Lower leg skin (tissue), 4 donors: ENCODE results near the gene DNAJC25. TPM values are rescaled to one million over a fixed set of nuclear protein-coding genes. Genes with fewer than 3 reads are reported as not detected.

ENCODE experiments used
- DNase-seq, 2 donors: peaks; one replicate each; pipeline ENCODE4 v3.0.0-alpha.2; 2019; ENCODE audit warnings: low spot score in 2 of 2
- H3K4me3 ChIP-seq: fragments of 200-600 bp; sonication (generic); 2 replicates; pipeline ENCODE4 v1.5.1; 2017; ENCODE audit warnings: mild to moderate bottlenecking, low read depth; ENCODE audit not compliant: poor library complexity, severe bottlenecking
- CTCF ChIP-seq, 3 donors: fragments of 450-650 bp; IDR thresholded peaks; one replicate each; pipeline ENCODE4 v1.5.1; 2016; ENCODE audit warnings: antibody characterized with exemption in 3 of 3, mild to moderate bottlenecking in 3 of 3, moderate library complexity in 2 of 3
- POLR2A ChIP-seq, 2 donors: fragments of 450-650 bp; IDR thresholded peaks; one replicate each; pipeline ENCODE4 v1.6.1; 2016 to 2017; ENCODE audit warnings: antibody characterized with exemption in 2 of 2, mild to moderate bottlenecking in 1 of 2, moderate library complexity in 1 of 2
- WGBS, 2 donors: methylation state at CpG; one replicate each; pipeline ENCODE4 v1.1.5; 2018; 5-methylcytosine and 5-hydroxymethylcytosine counted together
- intact Hi-C: fragments of 100-400 bp; cut with DNase I; formaldehyde crosslinking; loops from one replicate; pipeline ENCODE4 v1.15.0; 2023; ENCODE audit warnings: low total_unique reads
- total RNA-seq, 4 donors: library from RNA; depleted of rRNA; stranded (reverse); fragments of >200 nt; gene quantifications; one replicate each; pipeline ENCODE4 v1.1.0, GENCODE V29; 2016

Gene DNAJC25
- total RNA-seq, 4 donors from 2014 or later: 6.8 to 13.1 (median 8.4) TPM

GRCh38 chr9:111676116-111676515 is 45.0 kb downstream of the DNAJC25 start:
- H3K4me3 ChIP-seq: no peak overlapping the region
- TF ChIP-seq CTCF (IDR thresholded peaks at IDR 0.05): no peak
- TF ChIP-seq POLR2A (IDR thresholded peaks at IDR 0.05): no peak
- intact Hi-C loops: no loop called here
- WGBS, 2 donors: 95 to 96% methylated on average over 3 of the region's 3 CpGs
- no peak for DNase-seq

GRCh38 chr9:111678293-111678692 is 47.2 kb downstream of the DNAJC25 start:
- TF ChIP-seq POLR2A (IDR thresholded peaks at IDR 0.05) (no peak), CTCF (IDR thresholded peaks at IDR 0.05) (no peak)
- 93 to 95% methylated on average over 5 of the region's 5 CpGs for WGBS, 2 donors
- intact Hi-C loops: no loop called here
- DNase-seq: no peak
- no peak overlapping the region for H3K4me3 ChIP-seq

- no peak for DNase-seq
- WGBS, 2 donors: 94 to 99% methylated on average over 6 of the region's 6 CpGs
- intact Hi-C loops: no loop called here
- TF ChIP-seq POLR2A (IDR thresholded peaks at IDR 0.05) (no peak), CTCF (IDR thresholded peaks at IDR 0.05) (no peak)
- no peak overlapping the region for H3K4me3 ChIP-seq
These were observed 48.1 kb downstream of the DNAJC25 start for GRCh38 chr9:111679199-111679598.

- intact Hi-C loops: no loop called here
- TF ChIP-seq POLR2A (IDR thresholded peaks at IDR 0.05) (no peak), CTCF (IDR thresholded peaks at IDR 0.05) (no peak)
- DNase-seq: no peak
- 95 to 100% methylated on average over 1 of the region's 1 CpG for WGBS, 2 donors
- no peak overlapping the region for H3K4me3 ChIP-seq
These were observed 52.3 kb downstream of the DNAJC25 start for GRCh38 chr9:111683392-111683791.

- no peak for TF ChIP-seq CTCF (IDR thresholded peaks at IDR 0.05)
- TF ChIP-seq POLR2A (IDR thresholded peaks at IDR 0.05): no peak
- H3K4me3 ChIP-seq: no peak overlapping the region
- intact Hi-C loops: no loop called here
- WGBS, 2 donors: 40 to 45% methylated on average over 5 of the region's 5 CpGs
- no peak for DNase-seq
These were observed 60.7 kb downstream of the DNAJC25 start for GRCh38 chr9:111691672-111692329.

- intact Hi-C loops: no loop called here
- H3K4me3 ChIP-seq: no peak overlapping the region
- no peak for DNase-seq
- TF ChIP-seq POLR2A (IDR thresholded peaks at IDR 0.05) (no peak), CTCF (IDR thresholded peaks at IDR 0.05) (no peak)
These were observed 65.7 kb downstream of the DNAJC25 start for GRCh38 chr9:111696796-111697195.
